Measurements from ENCODE around the gene STX11. TPM values are rescaled to one million over a fixed set of nuclear protein-coding genes. Genes with fewer than 3 reads are reported as not detected.

STX11 gene
- total RNA-seq, 1 experiment from 2014 or later = 0.24 TPM

DNA sequence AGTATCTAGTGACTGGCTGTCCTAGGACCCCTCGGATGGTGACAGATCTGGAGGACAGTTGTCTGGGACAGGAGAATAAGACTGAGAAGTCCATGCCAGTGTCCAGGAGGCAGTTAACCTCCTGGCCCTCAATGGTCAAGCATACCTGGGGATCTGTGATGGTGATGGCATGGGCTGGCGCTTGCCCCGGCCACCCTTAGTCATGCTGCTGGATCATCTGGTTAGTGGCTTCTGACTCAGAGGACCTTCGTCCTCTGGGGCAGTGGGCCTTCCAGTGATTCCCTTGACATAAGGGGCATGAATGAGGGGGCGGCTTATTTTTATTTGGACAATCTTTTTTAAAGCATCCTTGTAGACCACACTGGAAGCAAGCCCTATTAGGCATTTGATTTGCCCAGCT, 30.9 kb upstream of the STX11 start:
- no TSS peak for BruUV-seq (replicated peaks)
- Mint-ChIP-seq H3K4me1 (ENCODE audit: low read depth, unreplicated experiment) (no peaks in the 10 kb centered on the region), H3K9me3 (ENCODE audit: low read depth, unreplicated experiment) (no peaks in the 10 kb centered on the region), H3K27ac (ENCODE audit: unreplicated experiment) (no peak overlapping the region), H3K36me3 (ENCODE audit: insufficient read depth, unreplicated experiment) (no peaks in the 10 kb centered on the region), H3K4me3 (ENCODE audit: low read depth, unreplicated experiment) (no peak overlapping the region), H3K27me3 (ENCODE audit: unreplicated experiment) (no peaks in the 10 kb centered on the region)
- intact Hi-C loops (cut with micrococcal nuclease; ENCODE audit: unreplicated experiment) = no loop called here
- CTCF ChIA-PET = no interaction called here
- DNase-seq = no peak
- TF ChIP-seq, protein P1, sequence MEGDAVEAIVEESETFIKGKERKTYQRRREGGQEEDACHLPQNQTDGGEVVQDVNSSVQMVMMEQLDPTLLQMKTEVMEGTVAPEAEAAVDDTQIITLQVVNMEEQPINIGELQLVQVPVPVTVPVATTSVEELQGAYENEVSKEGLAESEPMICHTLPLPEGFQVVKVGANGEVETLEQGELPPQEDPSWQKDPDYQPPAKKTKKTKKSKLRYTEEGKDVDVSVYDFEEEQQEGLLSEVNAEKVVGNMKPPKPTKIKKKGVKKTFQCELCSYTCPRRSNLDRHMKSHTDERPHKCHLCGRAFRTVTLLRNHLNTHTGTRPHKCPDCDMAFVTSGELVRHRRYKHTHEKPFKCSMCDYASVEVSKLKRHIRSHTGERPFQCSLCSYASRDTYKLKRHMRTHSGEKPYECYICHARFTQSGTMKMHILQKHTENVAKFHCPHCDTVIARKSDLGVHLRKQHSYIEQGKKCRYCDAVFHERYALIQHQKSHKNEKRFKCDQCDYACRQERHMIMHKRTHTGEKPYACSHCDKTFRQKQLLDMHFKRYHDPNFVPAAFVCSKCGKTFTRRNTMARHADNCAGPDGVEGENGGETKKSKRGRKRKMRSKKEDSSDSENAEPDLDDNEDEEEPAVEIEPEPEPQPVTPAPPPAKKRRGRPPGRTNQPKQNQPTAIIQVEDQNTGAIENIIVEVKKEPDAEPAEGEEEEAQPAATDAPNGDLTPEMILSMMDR (IDR thresholded peaks at IDR 0.05; ENCODE audit: unreplicated experiment) = no peak

DNA sequence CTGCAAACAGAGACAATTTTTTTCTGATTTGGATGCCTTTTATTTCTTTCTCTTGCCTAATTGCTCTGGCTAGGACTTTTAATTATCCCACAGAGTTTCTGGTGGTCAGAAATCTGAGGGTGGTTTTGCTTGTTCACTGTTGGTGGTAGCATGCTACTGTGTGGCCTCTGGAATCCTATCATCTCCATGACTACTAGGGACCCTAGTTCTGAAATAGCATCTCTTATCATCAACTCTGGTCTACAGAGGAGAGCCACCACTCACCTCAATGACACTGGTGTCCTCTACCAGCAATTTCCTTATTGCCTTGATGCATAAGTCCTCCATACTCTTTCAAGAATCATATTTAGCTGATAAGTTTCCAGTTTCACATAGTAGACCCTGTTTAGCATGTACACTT, 27.5 kb upstream of the STX11 start:
- Mint-ChIP-seq H3K4me1 (ENCODE audit: low read depth, unreplicated experiment) (no peaks in the 10 kb centered on the region), H3K36me3 (ENCODE audit: insufficient read depth, unreplicated experiment) (no peaks in the 10 kb centered on the region)

DNA sequence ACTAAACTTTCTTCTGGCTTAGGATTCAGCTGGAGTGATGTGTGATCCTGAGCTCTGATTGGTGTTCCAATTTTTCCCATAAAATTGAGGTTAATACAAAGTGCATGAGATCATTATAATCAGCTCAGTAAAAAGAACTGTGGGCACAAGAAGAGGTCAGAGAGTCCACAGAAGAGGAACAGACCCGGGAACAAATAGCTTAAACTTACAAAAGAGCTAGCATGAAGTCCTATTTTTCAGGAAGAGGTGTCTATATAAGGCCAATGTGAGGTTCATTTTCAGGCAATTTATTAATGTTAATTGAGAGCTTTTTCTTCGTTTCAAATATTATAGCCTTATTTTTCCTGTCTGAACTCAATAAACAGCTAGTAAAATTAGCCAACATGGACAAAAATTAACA, 26.9 kb upstream of the STX11 start:
- intact Hi-C loops (cut with micrococcal nuclease; ENCODE audit: unreplicated experiment) = no loop called here
- H3K4me3 Mint-ChIP-seq (ENCODE audit: low read depth, unreplicated experiment) = no peak overlapping the region
- CTCF ChIA-PET = interaction anchor here (1.4 kb wide), 1 partner anchor 20 kb away, joined by 3 read pairs; no protein-coding TSS in a partner anchor
- H3K36me3 Mint-ChIP-seq (ENCODE audit: insufficient read depth, unreplicated experiment) = no peaks in the 10 kb centered on the region
- no peaks in the 10 kb centered on the region for H3K27me3 Mint-ChIP-seq (ENCODE audit: unreplicated experiment)
- H3K4me1 Mint-ChIP-seq (ENCODE audit: low read depth, unreplicated experiment) = no peaks in the 10 kb centered on the region
- BruUV-seq (replicated peaks) = no TSS peak
- H3K9me3 Mint-ChIP-seq (ENCODE audit: low read depth, unreplicated experiment) = peaks cover 2% of the 10 kb centered on the region
- no peak overlapping the region for H3K27ac Mint-ChIP-seq (ENCODE audit: unreplicated experiment)
- TF ChIP-seq, protein P1 (IDR thresholded peaks at IDR 0.05; ENCODE audit: unreplicated experiment) = no peak
- no peak for DNase-seq

More for the DNA sequence above, 27.5 kb upstream of the STX11 start:
- DNase-seq = no peak
- intact Hi-C loops (cut with micrococcal nuclease; ENCODE audit: unreplicated experiment) = no loop called here
- CTCF ChIA-PET = no interaction called here
- no TSS peak for BruUV-seq (replicated peaks)
- Mint-ChIP-seq H3K4me3 (ENCODE audit: low read depth, unreplicated experiment) (no peak overlapping the region), H3K27me3 (ENCODE audit: unreplicated experiment) (no peaks in the 10 kb centered on the region), H3K27ac (ENCODE audit: unreplicated experiment) (no peak overlapping the region), H3K9me3 (ENCODE audit: low read depth, unreplicated experiment) (peaks cover 2% of the 10 kb centered on the region)
- TF ChIP-seq, protein P1 (IDR thresholded peaks at IDR 0.05; ENCODE audit: unreplicated experiment) = no peak

DNA sequence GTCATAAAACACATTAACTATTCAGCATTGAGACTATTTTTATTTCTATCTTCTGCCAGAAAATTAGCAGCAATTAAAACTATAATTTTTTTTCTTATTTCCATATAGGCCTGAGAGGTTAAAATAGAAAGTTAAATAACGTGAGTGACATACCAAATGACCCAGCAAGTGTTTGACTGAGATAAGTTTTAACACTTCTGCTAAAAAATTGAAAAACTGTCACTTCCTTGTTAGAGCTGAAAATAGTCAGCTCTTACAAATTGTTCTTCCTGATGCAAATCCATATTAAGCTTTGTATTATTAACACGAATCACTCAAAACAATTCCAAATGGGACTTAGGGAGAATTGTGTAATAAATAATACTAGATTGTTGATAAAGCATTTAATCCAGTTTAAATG, 26.5 kb upstream of the STX11 start:
- Mint-ChIP-seq H3K9me3 (ENCODE audit: low read depth, unreplicated experiment) (peaks cover 2% of the 10 kb centered on the region), H3K36me3 (ENCODE audit: insufficient read depth, unreplicated experiment) (no peaks in the 10 kb centered on the region), H3K27me3 (ENCODE audit: unreplicated experiment) (no peaks in the 10 kb centered on the region), H3K27ac (ENCODE audit: unreplicated experiment) (no peak overlapping the region), H3K4me1 (ENCODE audit: low read depth, unreplicated experiment) (no peaks in the 10 kb centered on the region), H3K4me3 (ENCODE audit: low read depth, unreplicated experiment) (no peak overlapping the region)
- no peak for DNase-seq
- CTCF ChIA-PET = interaction anchor here (1.4 kb wide), 1 partner anchor 20 kb away, joined by 3 read pairs; no protein-coding TSS in a partner anchor
- TF ChIP-seq, protein P1 (IDR thresholded peaks at IDR 0.05; ENCODE audit: unreplicated experiment) = no peak
- no TSS peak for BruUV-seq (replicated peaks)
- intact Hi-C loops (cut with micrococcal nuclease; ENCODE audit: unreplicated experiment) = no loop called here

All from Calu3 (cell line).